Measurements from ENCODE around the gene PRRC2A. TPM values are rescaled to one million over a fixed set of nuclear protein-coding genes. Genes with fewer than 3 reads are reported as not detected.

Gene PRRC2A
- polyA plus RNA-seq, 2 of the 4 experiments (the other 2 are of a cell fraction), result 28.0 to 61.1 TPM

- FAIRE-seq, result no peak
- 78% methylated on average over 7 of the region's 7 CpGs for WGBS (ENCODE audit: missing lambda C conversion rate)
- CTCF ChIA-PET, result interaction anchor here (0.9 to 2.0 kb wide), 2 partner anchors 17 to 69 kb away, joined by 4 to 5 read pairs; partner anchors contain the start of gene ATP6V1G2
These were observed 4.8 kb upstream of the PRRC2A start for GRCh38 chr6:31615748-31616147.

GRCh38 chr6:31617010-31617409 is 3.5 kb upstream of the PRRC2A start:
- H3K4me1 ChIP-seq, result peaks cover 6% of the 10 kb centered on the region
- no peak for FAIRE-seq
- ChIA-PET POLR2A (no interaction called here), CTCF (interaction anchor here (1.1 kb wide), 1 partner anchor 18 kb away, joined by 8 read pairs; no protein-coding TSS in a partner anchor)
- TF ChIP-seq GATA3 (IDR thresholded peaks at IDR 0.05; ENCODE audit: borderline replicate concordance) (no peak), ZNF302 (CRISPR knock-in tag; IDR thresholded peaks at IDR 0.05) (no peak), ATOH8 (CRISPR knock-in tag; IDR thresholded peaks at IDR 0.05; ENCODE audit: low read depth) (no peak), ZC3H11A (IDR thresholded peaks at IDR 0.05) (no peak), POLR2A (IDR thresholded peaks at IDR 0.05; ENCODE audit: low read length) (no peak), SREBF2 (IDR thresholded peaks at IDR 0.05) (no peak), HMGXB4 (CRISPR knock-in tag; IDR thresholded peaks at IDR 0.05; ENCODE audit: borderline replicate concordance) (no peak), FOSL2 (IDR thresholded peaks at IDR 0.05) (no peak), FOSL2 (CRISPR knock-in tag; IDR thresholded peaks at IDR 0.05) (no peak), MAFK (IDR thresholded peaks at IDR 0.05; ENCODE audit: partially characterized antibody) (no peak), ESRRA (IDR thresholded peaks at IDR 0.05; ENCODE audit: borderline replicate concordance, low read length) (no peak), HOXA7 (CRISPR knock-in tag; IDR thresholded peaks at IDR 0.05) (no peak), ELK1 (IDR thresholded peaks at IDR 0.05; ENCODE audit: low read depth, low read length) (no peak), RCOR1 (IDR thresholded peaks at IDR 0.05; ENCODE audit: low read depth, low read length) (no peak), HOXB13 (CRISPR knock-in tag; IDR thresholded peaks at IDR 0.05; ENCODE audit: low read depth) (no peak), BHLHE40 (IDR thresholded peaks at IDR 0.05; ENCODE audit: low read depth, low read length) (no peak), MAX (IDR thresholded peaks at IDR 0.05) (no peak), JUN (IDR thresholded peaks at IDR 0.05) (no peak), PHF8 (IDR thresholded peaks at IDR 0.05; ENCODE audit: borderline replicate concordance, low read depth) (no peak)
- ATAC-seq, result no peak
- H3K9me3 ChIP-seq, result no peaks in the 10 kb centered on the region
- DNase-seq (ENCODE audit: low read depth in 1 of 2, low spot score in 1 of 2), result no peak
- H3K27ac ChIP-seq, result no peak overlapping the region
- H3K4me2 ChIP-seq, result no peak overlapping the region
- 92% methylated on average over 2 of the region's 2 CpGs for WGBS (ENCODE audit: missing lambda C conversion rate)
- no peak overlapping the region for H3K4me3 ChIP-seq

More at GRCh38 chr6:31615748-31616147, 4.8 kb upstream of the PRRC2A start:
- TF ChIP-seq SMC3 (IDR thresholded peaks at IDR 0.05) (no peak), JUN (IDR thresholded peaks at IDR 0.05) (no peak)
- no peak overlapping the region for H3K27ac ChIP-seq
- peaks cover 4% of the 10 kb centered on the region; the same call in 2 of the 3 replicates for H3K4me1 ChIP-seq
- POLR2A ChIA-PET, result interaction anchor here (0.5 kb wide), 1 partner anchor 23 kb away, joined by 4 read pairs; no protein-coding TSS in a partner anchor
- no peak for ATAC-seq
- no peak overlapping the region for H3K4me2 ChIP-seq
- no peaks in the 10 kb centered on the region for H3K9me3 ChIP-seq
- DNase-seq (ENCODE audit: low read depth in 1 of 2, low spot score in 1 of 2), result no peak
- no peak overlapping the region for H3K4me3 ChIP-seq
